DMS 273 treated with DMSO at 0.1 percent for 48 hours (cell line): ENCODE measurements around the gene APLN.

Experiments
- DNase-seq: peaks from one replicate; lab custom pipeline; 2025; lab: John Stamatoyannopoulos, UW

The APLN gene

DNA sequence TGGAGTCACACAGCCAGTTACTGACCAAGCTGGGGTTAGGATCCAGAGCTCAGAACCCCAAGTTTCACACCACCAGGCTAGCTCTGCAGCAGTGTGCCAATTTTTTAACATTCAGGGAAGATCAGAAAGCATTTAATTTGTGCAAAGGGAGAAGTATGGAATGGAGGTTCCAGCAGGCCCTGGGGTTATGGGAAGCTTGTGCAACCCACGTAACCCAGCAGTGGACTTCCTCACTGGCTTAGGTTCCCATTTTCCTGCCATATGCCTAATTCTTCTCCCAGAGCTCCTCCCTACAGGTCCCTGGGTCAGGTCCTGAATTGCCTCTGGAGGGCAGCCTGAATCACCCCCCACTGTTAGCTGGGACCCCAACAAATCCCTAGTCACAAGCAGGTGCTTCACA lies 14.0 kb downstream of the APLN start:
- no peak for DNase-seq

DNA sequence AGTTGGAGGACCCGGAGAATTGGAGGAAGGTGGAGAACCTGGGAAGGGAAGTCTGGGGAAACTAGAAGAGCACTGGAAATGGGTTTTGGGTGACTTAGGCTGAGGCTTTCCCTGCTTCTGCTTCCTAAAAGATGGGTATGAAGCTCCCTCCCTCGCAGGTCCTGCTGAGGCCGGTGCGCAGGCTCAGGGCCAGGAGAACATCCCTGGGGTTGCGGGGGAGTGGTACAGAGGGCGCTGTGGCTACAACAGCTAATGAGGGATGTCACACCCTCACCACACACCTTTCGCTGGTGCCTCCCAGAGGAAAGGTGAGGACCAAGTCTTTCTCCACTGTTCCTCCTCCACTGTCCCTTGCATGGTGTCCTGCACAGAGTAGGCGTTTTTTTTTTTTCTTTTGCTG lies 15.8 kb downstream of the APLN start:
- DNase-seq, result no peak

DNA sequence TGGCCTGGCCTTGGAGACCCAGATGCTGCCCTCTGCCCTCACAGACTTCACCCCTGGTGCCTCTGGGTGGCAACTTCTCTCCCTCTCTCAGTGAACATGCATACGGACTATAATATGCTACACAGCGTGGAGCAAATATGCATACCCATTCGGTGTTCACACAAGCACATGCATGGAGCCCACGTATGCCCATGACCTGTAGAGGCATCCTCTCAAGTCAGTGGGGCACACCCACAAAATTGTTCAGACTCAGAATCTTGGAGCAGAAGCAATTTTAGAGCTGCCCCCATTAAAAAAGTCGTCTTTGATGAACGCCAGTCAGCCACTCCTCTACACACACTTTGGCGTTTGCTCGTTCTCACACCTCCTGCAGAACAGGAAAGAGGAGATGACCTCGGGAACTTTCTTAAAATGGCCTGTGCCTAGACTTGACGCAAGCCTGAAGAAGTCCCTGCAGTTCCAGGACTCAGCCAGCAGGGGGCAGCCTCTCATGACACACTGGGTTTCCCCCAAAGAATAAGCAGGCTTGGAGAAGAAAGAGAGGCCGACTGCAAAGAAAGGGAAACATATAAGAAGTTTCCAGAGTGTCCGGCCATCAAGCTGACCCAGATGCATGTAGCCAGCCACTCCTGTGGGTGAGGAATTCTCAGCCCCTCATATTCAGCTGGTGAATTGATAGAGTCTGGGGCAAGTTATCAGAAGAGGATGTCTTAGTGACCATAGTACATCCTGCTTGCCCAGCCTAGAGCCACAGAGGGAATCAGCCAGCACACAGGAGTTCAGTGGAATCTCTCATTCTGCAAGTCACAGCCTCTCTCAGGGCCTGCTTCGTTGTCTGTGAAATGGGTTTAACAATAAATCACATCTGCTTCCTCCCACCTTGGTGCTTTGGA lies 17.3 kb downstream of the APLN start:
- DNase-seq, result peak; percentile 28

DNA sequence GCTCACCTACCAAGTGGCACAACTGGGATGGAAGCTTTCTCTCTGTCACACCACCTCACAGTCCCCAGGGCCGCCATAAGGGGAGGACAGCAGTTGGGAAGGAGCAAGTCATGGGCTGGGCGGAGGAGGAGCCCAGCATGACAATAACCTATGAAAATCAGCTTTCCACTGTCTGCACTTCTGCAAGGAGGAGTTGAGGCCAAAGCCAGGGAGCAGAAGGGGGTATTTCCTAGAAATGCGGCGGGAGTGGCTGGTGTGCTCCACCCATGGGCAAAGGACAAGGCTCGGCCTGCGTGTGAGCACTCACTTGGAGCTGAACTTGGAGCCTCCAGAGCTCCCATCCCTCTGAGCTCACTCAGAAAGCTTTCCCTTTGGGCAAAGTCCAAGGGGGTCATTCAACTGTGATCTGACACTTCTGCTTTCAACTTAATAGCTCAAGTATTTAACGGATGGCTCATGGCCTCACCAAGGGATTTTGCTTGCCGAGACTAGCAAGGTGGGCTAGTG lies 18.5 kb downstream of the APLN start:
- DNase-seq, result no peak

DNA sequence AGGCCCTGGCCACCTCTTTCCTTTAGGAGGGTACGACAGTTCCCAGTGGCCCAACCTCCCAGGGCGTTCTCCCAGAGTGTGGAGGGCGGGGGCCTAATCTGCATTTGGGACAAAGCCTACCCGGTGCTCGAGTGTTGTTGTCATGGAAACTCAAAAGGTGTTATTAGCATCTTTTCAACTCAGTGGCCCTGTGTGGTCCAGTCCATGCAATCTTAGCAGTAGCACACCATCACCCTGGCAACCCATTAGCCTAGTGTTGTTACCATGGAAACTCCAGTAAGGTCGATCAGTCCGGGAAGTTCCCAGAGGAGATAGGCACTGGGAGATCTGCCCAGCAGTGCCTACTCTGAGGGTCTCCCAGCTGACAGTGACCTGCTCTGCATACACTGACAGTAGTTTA lies 20.2 kb downstream of the APLN start:
- no peak for DNase-seq

DNA sequence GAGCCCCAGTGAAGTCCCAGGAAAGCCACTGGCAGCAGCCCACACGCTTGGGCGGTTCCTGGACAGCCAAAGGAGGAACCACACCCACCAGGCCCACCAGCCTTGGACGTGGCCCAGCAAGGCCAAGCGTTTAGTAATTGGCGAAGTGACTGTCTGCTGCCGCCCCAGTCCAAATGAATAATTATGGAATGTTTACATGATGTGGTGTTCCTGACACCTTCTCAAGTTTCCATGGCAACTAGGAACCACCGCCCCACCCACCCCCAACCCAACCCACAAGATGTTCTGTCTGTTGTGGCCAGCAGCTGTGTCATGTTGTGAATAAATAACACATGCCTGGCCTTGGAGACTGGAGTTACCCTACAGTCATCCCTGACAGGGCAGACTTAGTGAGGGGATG lies 22.3 kb downstream of the APLN start:
- DNase-seq, result no peak

DNA sequence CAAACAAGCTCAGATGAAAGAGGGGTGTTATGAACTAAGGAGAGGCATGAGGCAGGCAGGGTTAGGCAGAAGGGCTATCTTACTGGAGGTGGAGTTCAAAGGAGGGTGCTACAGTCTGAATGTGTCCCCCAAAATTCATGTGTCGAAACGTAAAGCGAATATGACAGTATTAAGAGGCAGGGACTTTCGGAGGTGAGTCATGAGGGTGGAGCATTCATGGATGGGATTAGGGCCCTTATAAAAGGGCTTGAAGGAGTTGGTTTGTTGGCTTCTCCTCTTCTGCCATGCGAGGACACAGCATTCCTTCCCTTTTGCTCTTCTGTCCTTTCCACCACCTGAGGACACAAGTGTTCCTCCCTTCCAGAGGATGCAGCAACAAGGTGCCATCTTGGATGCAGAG lies 22.9 kb downstream of the APLN start:
- DNase-seq, result no peak

DNA sequence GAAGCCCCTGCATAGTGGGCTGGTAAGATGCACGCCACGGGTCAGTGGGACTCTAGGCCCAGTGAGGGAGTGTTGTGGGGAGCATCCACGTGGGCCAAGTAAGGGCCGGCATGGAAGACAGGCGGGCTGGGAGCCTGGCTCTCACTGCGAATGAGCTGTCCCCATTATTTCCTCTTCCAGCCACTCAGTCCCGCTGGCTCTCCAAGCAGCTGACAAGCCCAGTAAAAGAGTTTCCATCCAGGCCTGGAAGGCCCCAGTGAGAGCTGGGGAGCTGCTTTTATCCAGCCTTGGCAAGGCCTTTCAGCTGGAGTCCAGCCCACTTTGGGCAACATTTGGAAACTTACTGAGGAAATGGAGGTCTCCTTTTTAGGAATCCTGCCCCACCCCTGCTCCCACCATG lies 24.9 kb downstream of the APLN start:
- no peak for DNase-seq

DNA sequence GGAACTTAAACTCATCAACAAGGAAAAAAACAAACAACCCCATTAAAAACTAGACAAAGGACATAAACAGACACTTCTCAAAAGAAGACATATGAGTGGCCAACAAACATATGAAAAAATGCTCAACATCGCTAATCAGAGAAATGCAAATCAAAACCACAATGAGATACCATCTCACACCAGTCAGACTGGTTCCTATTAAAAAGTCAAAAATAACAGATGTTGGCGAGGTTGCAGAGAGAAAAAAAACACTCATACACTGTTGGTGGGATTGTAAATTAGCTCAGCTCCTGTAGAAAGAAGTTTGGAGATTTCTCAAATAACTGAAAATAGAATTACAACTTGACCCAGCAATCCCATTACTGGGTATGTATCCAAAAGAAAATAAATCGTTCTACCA lies 28.7 kb downstream of the APLN start:
- DNase-seq, result no peak

DNA sequence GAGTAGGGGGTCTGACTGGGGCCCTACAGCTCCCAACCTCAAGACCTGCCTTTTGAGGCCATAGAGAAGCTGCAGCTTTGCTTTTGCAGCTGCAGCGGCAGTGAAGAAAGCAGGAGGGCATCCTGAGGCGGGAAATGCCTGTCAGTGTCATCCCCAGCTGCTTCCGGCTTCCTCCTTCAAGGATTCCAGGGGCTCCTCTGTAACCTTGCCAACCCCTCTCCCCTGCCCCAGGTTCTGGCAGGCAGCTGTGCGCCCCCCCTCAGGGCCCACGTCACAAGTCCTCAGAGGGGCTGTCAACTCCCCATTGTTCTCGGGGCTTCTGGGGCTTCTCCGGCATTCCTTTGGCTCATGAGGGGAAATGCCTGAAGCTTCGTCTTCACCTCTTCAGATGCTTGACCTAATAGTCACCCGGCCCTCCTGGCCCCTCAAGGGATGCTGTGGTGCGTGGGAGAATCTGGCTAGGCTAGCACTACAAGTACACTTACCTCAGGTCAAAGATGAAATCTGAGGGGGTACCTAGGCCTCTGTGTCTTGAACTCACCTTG lies 31.9 kb downstream of the APLN start:
- DNase-seq, result no peak

DNA sequence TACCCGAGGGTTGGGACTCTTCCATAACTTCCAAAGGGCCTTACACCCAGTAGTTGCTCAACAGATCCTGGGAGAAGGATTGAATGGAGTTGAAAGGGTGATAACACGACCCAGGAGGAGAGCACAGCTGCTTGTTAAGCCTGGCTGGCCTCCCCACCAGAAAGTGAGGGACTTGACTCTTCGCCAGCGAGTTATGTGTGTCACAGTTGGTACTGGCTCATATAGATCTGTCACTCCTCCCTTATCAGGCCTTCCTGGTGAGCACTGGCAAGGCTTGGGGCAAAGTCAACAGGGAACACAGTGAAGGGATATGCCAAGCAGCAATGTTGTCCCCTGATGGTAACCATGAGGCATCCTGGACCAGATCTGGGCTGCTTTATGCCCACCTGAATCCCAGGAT lies 35.8 kb downstream of the APLN start:
- DNase-seq, result no peak

DNA sequence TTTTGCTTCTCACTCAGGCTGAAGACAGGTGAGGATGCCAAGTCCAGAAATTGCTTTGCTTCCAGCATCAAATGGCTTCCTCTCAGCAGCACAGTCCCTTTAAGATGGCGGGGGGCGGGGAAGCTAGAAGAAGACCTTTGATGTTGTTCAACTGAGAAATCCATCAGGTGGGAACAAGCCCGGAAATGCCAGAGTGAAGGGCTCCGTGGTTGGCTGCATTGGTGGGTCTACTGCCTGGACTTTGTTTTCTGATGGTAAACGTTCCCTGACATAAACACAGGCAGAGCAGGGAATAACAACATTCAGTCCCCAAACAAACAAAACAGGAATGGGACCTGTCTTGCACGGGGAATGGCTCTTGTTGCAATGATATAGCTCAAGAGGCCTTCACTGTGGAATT lies 37.3 kb downstream of the APLN start:
- DNase-seq, result no peak

DNA sequence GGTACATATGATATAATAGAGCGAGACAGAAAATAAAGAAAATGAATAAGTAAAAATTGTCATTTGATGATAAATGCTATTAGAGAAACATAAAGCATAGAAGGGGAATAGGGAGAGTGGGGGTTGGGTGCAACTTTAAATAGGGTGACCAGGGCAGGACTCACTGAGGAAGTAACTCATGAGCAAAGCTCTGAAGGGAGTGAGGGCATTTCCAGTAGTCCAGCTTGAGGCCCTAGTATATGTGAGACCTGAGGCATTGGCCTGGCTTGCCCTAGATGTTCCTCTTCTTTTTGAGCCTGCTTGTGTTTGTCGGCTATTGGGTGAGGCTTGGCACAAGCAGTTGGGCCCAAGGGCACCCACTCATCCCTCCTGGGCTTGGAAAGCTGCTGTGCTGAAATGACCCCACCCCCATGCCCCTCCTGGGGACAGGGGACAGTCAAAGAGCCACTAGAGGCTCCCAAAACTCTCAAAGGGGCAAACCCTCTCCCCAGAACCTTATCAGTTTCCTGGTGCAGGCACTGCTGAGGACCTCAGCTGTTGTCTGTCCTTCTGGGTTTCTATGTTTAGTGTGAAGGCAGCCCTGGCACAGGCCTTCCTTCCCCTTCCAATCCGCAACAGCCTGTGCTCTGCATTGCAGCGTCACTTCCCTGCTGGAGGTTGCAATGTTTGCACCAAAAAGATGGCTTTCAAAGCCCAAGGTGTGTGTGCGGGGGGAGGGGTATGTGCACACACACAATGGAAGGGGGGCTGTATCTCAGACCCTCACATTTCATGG lies 40.1 kb downstream of the APLN start:
- DNase-seq, result no peak

DNA sequence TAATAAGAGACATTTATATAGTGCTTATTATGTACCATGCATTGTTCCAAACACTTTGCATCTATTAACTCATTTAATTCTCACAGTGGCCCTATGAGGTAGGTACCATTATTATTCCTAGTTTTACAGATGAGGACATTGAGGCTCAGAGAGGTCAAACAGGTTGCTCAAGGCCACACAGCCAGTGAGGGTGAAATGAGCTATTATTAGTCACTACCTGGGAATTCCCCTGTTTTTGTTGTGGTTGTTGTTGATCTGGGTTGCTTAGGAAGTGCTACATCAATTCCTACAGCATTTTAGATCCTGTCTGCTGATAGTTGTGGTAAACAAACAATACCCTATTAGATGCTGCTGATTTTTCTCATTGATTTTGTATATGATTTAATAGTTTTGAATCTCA lies 41.2 kb downstream of the APLN start:
- no peak for DNase-seq

DNA sequence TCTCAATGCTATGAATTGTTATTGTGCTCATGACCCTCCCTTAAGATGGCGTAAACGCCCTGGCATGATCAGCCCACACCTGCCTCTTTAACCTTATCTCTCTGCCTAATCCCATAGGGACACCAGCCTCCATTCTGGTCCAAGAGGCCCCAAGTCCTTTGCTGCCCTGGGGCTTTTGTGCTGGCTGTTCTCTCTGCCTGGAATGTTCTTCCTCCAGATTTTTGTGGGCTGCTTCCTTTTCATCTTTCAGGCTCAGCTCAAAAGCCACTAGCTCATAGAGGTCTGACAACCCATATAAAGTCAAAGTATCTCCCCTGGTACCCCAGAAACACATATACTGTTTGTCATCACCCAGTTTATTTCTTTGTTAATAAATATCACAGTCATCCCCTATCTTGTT lies 42.4 kb downstream of the APLN start:
- no peak for DNase-seq

DNA sequence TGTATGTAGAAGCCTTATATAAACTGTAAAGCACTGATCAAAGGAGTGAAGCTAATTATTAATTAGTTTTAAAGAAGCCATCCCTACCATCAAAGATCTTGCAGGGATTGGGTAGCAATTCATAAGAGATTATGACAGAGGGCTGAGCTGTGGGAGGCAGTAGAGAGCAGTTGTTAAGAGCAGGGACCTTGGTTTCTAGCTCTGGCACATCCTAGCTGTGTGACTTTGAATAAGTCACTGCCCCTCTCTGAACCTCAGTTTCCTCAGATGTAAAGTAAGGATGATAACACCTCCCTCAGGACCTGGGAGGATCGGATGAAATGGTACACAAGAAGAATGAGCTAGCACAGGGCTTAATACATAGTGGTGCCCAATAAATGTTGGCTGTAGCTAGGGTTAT lies 45.4 kb downstream of the APLN start:
- no peak for DNase-seq

DNA sequence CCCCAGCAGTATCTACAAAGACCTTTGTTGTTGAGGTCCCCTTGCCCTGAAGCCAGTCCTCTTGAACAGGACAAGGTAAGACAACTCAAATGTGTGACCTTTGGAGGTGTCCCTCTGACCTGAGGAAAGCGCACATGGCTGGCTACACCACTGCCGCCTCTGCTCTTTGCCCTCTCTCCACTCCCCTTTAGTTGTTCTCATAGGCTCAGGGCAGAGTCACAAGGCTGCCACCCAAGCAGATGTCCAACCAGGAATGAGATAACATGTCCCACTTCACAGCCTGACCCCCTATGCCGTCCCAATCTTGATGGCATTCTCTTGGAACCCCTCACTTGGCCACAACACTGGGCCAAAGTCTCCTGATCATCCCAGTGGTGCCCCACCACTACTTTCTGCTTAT lies 46.3 kb downstream of the APLN start:
- no peak for DNase-seq

DNA sequence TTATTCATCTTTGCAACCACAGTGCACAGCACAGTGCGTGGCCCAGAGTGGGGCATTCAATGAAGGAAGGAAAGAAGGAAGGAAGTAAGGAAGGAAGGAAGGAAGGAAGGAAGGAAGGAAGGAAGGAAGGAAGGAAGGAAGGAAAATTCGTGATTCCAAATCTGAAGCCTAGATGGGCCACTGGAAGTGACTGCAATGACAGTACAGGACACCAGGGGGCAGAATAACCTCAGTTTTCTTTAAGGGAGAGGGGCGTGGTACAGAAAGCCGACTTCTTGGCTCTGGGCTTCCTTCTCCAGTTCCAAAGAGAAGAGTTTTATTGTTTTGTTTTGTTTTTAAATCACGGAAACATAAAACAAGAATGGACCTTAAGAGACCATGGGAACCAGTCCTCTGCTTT lies 47.8 kb downstream of the APLN start:
- no peak for DNase-seq

DNA sequence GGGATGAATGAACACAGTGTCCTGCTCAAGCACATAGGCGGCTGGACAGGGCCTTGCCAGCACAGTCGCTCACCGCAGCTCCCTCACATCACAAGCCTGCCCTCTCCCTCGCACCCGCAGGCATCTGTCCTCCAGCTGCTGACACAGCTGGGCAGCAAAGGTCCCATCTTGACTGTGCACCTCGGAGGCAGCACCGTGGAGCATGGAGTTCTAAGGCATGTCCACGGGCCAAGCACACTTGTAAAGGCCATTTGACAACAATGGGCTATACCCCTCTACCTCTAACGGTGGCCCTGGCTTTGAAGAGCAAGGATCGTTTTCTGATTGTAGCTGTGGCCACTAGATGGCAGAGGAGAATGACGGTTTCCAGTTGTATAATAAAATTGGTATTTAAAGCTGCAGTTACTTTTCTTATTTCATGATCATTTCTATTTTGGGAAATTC lies 53.8 kb downstream of the APLN start:
- no peak for DNase-seq

DNA sequence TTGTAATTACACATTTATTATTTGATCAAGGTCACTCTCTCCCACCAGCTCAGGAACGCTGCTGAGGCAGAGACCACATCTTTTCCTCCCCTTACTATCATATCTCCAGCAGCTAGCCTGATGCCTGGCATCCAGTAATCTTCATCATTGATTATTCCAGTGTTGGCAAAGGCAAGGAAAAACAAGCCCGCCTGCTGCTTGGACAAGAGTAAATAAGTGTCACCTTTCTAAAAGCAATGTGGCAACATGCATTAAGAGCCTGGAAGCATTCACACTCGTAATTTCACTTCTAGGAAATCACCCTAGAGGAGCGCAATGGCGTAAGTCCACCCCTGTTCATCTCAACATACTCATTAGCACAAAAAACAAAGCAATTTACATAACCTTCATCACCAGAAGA lies 54.8 kb downstream of the APLN start:
- no peak for DNase-seq

DNA sequence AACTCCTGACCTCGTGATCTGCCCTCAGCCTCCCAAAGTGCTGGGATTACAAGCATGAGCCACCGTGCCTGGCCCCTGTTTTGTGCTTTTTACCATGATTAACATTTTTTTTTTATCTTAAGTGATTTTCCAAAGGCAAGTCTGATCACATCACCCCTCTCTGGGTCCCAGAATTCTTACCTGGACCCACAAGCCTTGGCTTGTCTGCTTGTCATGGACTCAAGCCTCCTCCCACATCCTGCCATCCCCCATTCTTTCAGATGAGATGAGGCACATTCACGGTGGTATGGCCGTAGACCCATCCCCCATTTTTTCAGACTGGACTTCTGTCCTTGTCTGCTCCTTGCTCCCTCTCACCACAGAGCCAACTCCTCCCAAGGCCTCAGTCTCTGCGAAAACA lies 55.3 kb downstream of the APLN start:
- no peak for DNase-seq

DNA sequence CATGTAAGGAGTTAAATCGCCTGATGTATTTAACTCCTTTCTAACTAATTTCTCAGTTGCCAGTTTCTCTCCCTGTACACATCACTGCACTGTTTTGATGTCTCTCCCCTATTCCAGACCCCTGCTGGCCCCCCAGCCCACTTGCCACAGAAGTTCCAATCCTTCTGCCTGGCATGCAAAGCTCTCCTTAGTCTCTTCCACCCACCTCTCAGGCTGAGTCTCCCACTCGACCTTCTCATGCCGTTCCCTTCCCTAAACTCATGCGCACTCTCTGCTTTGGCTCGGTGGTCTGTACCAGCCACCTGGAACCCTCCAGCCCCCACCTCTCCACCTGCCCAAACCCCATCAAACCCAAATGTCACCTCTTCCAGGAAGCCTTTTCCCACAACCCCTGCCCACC lies 56.9 kb downstream of the APLN start:
- DNase-seq, result no peak

DNA sequence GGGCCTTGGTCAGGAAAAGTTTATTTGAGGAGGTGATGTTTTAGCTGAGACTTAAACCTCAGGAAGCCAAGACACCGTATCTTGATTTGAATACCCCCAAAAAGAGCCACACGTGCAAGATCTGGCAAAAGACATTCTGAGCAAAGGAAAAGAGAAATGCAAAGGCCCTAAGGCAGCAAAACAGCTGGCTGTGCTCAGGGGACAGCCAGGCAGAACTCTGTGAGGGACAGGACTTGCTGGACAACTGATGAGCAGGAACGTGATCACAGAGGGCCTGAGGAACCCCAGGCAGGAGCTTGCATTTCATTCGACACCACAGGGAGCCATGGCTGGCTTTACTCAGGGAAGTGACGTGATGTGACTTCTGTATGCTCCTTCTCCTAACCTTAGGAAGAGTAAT lies 58.7 kb downstream of the APLN start:
- DNase-seq, result no peak
